A549 treated with Mapracorat at 1 μM for 4 hours (cell line): ENCODE data around the gene RHOD. TPM values are rescaled to one million over a fixed set of nuclear protein-coding genes. Genes with fewer than 3 reads are reported as not detected.

Experiments used
- total RNA-seq: library from RNA; stranded (reverse); fragments of 200-300 nt; extraction: Qiagen RNA extraction; gene quantifications from 5 replicates; pipeline ENCODE4 v1.2.3, GENCODE V29; 2022

RHOD gene
- total RNA-seq = 32.6 to 53.3 TPM (median 47.9 TPM) in 5 replicates

DNA sequence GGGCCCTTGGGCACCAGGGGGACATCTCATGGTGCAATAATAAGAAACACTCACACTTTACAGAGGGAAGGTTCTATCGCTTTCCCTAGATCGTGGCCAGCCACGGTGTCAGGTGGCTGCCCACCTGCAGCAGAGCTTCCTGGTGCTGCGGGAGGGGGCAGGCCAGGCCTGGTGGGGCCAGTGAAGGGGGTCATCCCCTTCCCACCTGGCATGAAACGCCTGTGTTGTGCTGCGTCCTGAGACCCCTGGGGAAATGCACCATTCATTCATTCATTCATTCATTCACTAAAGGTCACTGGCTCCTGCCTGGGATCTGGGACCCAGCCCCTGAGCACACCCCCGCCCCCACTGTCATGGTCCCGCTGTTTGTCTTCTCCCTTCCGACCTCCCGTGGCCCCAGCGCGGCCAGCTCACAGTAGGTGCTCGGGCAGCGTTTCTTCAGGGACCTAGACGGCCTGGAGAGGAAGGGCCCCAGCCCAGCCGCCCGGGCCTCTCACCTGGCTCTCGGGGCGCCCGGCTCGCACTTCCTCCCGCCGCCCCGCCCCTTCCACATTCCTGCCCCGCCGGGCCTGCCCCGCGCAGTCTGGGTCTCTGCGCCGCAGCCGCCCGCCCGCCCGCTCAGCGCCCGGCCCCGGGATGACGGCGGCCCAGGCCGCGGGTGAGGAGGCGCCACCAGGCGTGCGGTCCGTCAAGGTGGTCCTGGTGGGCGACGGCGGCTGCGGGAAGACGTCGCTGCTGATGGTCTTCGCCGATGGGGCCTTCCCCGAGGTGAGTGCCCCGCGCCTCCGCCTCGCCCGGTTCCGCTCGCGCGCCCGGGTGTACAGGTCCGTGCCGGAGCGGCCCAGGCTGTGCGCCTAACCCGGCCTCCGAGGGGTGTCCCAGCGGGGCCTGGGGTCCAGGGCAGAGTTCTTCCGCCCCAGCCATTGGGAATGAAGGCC, at the start of gene RHOD:
TSS of gene RHOD (plus strand) at position 581 of the 938 bp plus-strand sequence. CDS start at position 637, 56 bp downstream.

DNA sequence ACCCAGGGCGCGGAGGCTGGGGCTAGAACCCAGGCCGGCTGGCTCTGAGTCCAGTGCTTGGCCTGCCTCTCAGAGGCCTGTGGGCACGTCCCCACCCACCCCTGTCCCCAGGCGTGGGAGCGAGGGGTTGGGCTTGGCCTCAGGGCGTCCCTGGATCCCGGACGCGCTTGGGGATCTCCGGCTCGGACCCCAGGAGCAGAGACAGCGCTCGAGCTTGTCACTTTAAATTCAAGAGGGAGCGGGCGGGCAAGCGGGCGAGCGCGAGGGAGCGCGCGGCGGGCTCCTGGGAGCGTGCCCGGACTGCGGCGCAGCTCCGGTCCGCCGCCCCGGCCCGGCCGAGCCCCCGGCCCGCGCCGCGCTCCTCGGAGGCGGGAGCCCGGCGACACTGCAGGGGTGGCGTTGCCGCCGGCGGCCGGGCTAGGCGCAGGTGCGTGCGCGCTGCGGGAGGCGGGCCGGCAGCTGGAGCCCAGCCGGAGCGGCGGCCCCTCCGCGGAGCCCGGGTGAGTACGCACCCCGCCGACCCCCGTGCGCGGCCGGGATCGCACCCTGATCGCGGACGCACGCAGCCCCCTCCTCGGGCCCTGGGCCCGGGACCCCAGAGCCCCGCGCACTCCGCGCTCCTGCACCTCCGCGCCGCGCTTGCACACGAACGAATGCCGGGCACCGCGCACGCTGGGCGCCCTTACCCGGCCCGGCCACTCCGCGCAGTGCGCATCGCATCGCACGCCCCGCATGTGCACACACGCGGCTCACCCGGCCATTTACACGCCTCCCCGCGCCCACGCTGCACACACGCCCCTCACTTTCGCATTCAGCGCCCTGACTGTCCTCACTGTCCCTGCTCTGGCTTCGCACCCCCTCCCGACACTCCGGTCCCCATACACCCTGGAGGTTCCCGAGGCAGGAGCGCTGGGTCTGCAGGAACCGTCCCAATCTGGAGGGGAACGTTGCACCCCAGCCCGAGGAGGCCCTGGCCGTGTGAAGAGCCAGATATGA, 33.4 kb upstream of the RHOD start, which contains the start of gene SYT12:
TSS of gene SYT12 (plus strand) at position 174 of the 996 bp plus-strand sequence. CDS start 7,011 bp downstream, outside the sequence.

DNA sequence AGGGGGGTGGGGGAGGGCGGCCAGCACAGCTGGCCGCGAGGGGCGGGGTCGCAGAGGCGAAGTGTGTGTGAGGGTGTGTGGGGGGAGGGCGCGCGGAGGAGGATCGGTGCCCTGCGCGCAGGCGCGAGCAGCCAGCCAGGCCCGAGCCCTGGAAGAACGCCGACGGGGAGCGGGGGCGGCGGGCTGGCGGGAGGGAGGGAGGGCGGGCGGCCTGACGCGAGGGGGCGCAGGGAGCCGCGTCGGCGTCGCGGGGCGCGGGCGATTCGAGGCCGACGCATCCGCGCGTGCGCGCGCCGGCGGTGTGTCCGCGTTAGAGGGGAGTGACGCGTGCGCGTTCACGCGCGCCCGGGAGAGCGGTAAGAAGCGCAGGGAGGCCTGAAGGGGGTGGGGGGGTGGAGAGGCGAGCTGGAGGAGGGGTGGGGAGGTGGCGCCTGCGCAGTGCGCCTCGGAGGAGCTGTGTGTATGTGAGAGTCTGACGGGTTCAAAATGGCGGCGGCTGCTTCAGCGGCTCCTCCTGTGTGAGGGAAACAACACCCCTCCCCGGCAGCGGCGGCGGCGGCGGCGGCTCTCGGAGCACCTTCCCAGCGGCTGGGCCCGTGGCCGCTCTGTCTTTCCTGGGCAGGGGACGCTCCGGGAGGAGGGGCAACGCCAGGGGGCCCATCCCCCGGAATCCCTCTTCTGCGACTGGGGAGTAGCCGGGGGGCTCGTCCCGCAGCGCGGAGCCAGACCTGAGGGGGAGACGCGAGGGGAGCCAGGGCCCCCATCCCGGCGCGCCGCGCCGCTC, 62.3 kb downstream of the RHOD start, which contains the start of gene KDM2A:
TSS of gene KDM2A (plus strand) at position 463 of the 784 bp plus-strand sequence. CDS start 2,054 bp downstream, outside the sequence.

Other genes starting within 250 kb of the RHOD start
- 40.2 to 55.7 TPM (median 52.3 TPM) in 5 replicates for gene RCE1, start 213.4 kb upstream of the RHOD start, total RNA-seq
- 68.1 to 127 TPM (median 112 TPM) in 5 replicates for gene LRFN4, start 199.8 kb upstream of the RHOD start, total RNA-seq
- 31.0 to 40.8 TPM (median 38.5 TPM) in 5 replicates for gene PC, start 98.5 kb upstream of the RHOD start, total RNA-seq
- gene C11orf86, start 81.5 kb upstream of the RHOD start, total RNA-seq = 44.1 to 80.8 TPM (median 70.7 TPM) in 5 replicates
- gene SYT12, start 33.7 kb upstream of the RHOD start, total RNA-seq = 12.6 to 22.3 TPM (median 19.9 TPM) in 5 replicates
- gene KDM2A, start 62.4 kb downstream of the RHOD start, total RNA-seq = 40.0 to 47.1 TPM (median 45.1 TPM) in 5 replicates
- gene GRK2, start 209.6 kb downstream of the RHOD start, total RNA-seq = 24.3 to 39.8 TPM (median 37.3 TPM) in 5 replicates
- gene ANKRD13D, start 232.5 kb downstream of the RHOD start, total RNA-seq = 19.3 to 28.6 TPM (median 26.2 TPM) in 5 replicates
- 16.2 to 30.3 TPM (median 25.0 TPM) in 5 replicates for gene SSH3, start 246.7 kb downstream of the RHOD start, total RNA-seq